Raji (cell line): Measurements from ENCODE around the gene GOLGA3.

ENCODE experiments used
- POLR2A ChIP-seq: IDR thresholded peaks from 2 replicates; pipeline ENCODE4 v1.6.1; 2011; ENCODE audit warnings: low read depth, low read length, control low read depth; ENCODE audit not compliant: insufficient read depth

Gene GOLGA3

DNA sequence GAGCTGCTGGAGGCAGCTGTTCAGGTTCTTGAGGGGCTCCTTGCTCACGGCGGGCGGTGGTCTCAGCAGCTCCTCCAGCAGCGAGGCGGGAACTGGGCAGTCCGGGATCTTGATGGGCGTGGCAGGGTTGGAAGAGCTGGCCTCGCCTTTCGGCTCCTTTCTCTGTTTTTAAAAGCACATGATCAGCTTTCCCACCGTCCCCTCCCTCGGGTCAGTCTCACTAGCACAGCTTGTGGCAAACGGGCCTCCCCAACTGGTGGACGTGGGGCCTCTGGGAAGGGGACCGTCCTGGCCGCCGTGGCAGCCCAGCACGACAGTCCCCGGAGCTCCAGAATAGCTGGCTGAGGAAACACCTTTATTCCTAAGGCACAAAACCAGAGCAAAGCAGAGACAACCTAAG lies 54.5 kb downstream of the GOLGA3 start:
- TF ChIP-seq POLR2A: no peak

DNA sequence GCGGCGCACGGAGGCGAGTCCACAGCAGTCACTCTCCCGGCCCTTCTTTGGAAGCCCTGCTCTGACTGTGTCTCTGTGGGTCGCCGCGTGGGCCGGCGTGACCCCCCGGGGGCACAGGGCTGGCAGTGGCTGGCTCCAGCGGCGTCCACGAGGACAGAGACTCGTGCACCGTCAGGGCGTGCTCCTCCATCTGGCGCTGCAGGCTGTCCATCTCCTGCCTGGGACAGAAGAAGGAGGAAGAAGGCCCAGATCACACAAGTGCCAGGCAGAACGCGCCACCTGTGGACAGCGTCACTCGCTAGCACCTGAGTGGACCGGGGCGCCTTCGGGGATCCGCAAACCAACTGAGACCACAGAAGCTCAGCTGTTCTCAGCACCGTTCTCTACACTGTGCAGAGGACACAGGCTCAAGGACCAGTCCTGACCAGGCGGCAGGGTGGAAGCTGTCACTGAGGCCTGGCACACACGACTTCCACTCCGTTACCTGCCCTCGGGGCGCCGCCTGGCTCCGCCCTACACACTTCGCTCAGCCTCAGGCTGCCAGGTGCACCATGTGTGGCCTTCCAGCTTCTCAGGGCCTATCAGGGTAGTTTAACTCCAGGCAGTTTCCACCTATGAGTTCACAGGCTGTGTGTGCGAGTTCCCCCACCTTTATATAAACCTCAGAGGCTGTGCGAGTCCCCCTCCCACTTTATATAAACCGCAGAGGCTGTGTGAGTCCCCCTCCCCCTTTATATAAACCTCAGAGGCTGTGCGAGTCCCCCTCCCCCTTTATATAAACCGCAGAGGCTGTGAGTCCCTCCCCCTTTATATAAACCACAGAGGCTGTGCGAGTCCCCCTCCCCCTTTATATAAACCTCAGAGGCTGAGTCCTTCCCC lies 55.4 kb downstream of the GOLGA3 start:
- no peak for TF ChIP-seq POLR2A

DNA sequence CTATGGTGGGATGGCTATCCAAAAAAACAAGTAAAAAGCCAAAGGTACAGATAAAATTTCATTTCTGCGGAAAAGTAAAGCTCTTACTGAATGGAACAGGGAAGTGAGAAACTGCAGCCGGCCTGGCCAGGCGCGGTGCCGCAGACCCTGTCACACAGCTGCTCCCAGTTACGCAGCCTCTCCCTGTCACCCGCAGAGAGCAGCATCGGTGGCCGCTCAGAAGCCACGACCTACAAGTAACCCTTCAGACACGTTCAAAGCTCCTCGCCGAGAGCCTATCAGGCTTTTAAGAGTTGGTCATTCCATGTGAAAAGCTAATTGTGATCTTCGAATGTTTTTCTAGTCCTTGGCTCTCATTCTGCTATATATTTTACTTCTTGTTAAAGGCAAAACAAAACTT lies 56.1 kb downstream of the GOLGA3 start:
- TF ChIP-seq POLR2A: no peak

DNA sequence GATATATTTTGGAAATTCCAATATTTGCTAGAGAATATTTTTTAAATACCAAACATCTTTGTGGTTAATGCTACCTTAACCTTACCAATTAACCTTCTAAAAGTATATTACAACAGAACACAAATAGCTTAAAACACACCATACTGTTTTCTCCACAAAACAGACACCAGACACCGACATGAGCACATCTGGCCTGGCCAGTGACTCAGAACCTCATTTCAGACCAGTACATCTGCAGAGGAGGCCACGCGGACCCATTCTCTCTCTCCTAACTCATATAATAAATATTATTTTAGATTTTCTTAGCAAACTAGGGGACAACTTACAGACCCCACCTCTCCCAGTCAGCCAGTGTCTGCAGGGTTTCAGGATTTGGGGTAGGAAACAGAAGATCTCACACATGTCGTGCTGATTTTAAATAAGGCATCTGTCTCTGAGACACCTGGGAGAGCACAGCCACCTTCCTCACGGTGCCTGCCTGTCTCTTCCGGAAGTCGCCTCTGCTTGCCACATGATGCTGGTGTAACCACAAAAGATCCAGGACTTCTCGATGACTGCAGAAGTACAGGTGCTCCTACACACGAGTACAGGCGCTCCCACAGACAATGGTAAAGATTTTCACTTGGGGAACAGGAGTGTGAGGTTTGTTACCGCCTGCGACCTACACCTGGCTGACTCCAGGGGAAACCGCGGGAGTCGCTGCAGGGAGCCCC lies 57.4 kb downstream of the GOLGA3 start:
- TF ChIP-seq POLR2A: peak; percentile 59; the same call in 1 of the 2 replicates

DNA sequence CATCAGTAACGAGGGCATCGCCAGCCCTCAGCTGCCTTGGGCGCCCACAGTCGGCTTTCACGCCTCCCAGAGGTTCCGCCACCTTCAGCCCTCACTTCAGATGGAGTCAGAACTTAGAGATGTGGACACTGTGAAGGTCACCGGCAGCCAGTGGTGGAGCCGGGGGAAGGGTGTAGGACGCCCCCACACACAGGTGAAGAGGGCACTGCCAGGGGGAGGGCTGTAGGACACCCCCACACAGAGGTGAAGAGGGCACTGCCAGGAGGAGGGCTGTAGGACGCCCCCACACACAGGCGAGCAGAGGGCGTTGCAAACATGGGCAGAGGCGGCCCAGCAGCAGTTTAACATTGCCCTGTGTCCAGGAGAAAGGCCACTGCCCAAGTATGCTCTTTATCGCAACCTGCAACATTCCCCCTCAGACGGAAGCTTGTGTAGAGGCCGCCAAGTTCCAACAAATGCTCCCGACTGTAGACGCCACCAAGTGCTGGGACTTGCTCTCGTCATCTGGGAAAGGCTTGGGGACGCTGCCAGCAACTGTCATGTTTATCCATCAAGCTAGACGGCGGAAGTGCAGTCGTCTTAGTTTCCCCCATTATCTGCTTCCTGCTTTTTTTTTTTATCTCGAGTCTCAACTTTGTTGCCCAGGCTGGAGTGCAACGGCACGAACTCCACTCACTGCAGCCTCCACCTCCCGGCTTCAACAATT lies 62.1 kb downstream of the GOLGA3 start:
- TF ChIP-seq POLR2A: no peak

DNA sequence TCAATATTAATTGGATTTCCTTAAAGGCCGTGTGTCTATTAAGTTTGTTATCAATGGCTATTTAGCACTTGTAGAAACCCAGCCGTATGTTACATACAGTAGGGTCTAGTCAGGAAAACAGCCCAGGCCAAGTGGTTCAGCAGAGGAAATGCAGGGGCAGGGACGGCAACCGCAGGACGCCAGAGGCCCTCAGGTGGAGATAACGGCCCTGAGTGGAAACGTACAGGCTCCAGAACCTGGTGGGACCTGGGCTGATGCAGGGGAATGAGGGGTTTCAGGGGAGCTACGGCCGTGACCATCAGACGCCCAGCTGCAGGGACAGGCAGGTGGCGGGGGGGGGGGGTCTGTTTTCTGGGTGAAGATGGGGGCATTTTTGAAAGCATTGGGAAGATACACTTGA lies 63.3 kb downstream of the GOLGA3 start:
- no peak for TF ChIP-seq POLR2A

DNA sequence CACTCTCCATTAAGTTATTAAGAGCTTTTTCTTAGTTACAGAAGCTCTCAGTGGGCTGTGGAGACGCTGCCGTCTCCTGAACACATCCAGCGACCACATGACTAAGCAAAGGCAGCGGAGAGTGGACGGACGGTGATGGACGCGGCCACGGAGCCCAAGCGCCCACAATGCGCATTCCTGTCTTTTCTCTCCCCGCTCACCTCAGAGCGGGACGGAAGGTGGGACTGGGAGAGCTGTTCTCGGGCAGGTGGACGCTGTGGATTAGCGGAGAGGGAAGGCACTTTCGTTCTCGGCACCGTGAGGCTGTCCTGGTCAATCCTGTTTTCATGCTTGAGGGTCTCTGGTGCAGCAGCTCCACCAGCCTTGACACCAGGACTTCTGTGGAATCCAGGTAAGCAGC lies 64.4 kb downstream of the GOLGA3 start:
- no peak for TF ChIP-seq POLR2A

DNA sequence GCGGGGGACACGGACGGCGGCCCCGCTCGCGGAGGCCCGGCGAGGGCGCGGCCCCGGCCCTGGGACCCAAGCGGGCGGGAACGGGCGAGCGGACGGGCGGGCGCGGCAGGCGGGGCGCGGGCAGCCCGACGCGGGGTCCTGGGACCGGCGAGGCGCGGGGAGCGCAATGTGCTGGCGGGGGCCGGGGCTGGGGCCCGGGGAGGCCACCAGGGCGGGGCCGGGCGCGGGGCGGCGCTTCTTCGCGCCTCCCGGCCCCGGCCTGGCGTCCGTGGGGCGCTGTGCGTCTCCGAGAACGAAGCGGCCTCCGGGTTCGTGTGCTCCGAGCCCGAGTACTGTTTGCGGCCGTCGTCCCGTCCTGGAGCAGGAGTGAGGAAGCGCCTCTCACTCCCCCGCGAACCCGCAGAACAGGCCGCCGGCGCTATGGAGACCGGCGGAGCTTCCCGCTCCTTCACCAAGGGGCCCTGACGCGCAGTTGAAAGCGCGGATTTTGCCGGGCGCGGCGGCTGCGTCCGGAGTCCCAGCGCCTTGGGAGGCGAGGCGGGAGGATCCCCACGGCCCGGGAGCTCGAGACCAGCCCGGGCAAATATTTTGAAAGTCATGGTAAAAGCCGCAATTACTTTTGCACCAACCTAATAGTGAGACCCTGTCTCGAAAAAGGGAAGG lies 66.6 kb downstream of the GOLGA3 start:
- peak; percentile 88 for TF ChIP-seq POLR2A

DNA sequence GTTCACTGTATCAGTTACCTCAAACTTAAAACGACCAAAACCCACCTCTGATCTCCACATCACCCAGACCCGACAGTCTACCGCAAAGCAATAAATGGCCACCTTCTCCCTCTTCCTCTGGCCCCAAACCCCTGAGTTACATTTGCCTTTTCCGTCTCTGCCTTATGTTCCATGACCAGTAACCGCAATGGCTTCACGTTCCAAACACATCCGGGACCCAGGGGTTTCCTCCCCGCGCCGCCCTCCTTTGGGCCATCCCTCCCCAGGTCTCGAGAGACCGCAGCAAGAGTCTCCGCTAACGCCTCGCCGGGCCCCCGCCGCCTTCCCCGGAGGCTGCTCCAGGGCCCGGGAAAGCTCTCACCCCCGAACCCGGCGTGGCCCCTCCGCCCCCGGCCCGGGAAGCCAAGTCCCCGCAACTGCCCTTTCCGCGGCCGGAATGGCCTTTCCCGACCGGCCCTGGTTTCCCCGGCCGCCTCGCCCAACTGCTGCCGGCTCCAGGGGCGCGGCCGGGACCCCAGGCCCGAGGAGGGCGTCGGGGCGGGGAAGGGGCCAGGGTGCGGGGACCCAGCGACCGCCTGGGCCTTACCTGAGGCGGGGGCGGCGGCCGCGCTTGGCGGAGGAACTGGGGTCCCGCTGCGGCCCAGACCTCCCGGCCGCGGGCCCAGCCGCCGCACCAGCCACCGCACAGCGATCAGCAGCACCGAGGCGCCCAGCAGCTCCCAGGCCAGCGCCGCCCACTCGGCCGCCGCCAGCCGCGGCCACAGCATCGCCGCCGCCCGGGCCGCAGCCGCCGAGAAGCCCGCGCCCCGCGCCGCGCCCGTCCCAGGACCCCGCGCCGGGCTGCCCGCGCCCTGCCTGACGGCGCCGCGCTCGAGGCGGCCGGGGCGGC lies 67.4 kb downstream of the GOLGA3 start, which contains the start of gene ANKLE2:
Gene ANKLE2 (minus strand): TSS at position 801 of the 889 bp plus-strand sequence. CDS start 34 bp downstream, at position 767.
- peak; percentile 34; the same call in 1 of the 2 replicates for TF ChIP-seq POLR2A

DNA sequence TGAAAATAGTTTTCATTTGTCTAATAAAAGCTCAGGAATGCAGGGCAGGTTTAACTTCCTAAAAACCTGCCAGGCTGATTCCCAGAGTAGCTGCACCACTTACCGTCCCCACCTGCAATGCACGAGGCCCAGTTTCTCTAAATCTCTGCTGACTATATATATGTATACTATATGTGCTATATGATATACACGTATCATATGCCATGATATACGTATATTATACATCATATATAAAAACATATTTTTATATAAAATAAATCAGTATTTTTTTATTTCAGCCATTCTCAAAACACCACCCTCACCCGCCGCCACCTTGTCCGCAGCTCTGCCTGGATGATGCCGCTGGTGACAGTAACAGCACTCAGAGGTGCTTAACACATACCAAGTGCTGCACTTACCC lies 69.3 kb downstream of the GOLGA3 start:
- no peak for TF ChIP-seq POLR2A

DNA sequence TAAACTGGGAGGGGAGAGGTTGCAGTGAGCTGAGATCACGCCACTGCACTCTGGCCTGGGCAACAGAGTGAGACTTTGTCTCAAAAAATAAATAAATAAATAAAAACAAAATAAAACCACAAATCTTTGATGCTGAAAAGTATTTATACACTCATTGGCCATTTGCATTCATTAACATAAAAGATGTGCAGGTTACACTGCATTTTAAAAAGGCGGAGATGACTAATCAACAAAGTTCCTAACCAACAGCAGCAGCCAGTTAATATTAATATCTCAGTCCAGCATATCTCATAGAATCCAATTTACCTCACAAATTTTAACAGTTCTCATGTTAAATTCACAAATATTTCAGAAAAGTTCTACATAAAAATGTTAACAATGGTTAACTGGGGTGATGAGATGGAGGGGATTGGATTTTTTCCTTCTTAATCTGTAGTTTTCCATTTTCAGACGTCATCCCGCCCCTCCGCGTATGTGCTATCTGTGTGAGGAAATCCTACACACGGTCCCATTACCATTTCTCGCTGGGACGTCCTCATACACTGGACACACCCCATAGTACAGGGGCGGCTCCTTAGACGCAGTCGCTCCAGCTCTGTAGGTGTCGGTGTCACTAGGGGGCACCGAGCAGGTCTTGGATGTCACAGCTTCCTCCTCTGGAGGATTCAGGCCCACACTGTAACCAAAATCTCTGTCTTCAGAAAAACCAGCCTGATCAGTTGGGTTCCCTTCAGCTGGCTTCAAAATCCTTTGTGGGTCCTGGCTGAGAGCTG lies 74.3 kb downstream of the GOLGA3 start:
- TF ChIP-seq POLR2A: no peak

DNA sequence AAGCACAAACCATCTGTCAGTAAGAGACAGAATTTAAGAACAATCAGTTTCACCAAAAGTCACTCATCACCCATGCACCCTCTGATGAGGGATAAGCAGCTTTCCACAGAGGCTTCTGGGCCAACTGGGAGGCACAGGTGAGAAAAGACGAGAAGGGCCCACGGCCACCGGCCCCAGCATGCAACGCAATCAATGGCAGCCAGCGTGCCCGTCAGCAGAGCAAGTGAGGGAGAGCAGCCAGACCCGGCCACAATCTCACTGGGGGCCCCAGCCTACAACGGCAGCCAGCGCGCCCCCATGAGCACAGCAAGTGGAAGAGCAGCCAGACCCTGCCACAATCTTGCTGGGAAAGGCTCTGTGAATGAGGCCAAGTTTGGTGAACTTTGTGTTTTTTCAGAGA lies 80.3 kb downstream of the GOLGA3 start:
- no peak for TF ChIP-seq POLR2A

DNA sequence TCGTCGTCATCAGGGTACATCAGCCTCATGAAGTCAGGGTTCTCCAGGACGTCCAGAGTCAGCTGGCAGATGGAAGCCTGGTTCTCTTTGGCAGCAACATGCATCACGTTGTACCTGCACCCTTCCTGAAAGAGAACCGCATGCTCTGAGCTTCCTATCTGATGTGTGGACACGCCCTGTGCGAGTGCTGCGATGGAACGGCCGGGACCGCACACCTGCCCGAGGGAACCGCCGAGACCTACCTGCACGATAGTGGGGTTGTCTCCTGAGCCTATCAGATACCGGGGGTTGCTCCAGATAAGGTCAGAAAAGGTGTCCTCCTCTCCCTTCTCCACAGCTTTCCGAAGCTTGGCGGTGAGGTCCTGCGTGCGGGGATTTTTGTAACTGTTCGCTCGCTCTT lies 80.8 kb downstream of the GOLGA3 start:
- TF ChIP-seq POLR2A: no peak

DNA sequence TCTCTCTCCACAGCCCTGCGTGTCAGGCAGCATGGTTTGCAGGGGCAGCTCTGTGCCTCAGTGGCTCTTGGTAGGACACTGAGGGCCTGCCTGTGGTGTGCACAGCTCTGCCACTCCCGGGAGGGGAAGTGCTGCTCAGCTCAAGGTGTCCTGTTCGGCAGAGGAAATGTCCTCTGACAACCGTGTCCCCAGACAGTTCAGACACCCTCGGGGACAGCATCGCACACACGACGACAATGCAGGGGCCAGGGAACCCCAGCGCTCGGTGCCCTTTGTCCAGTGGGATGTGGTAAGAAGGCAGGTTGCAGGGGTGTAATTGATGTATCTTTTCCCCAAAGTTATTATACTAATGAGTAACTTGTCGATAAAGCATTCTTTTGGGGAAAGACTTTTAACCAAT lies 81.3 kb downstream of the GOLGA3 start:
- no peak for TF ChIP-seq POLR2A

DNA sequence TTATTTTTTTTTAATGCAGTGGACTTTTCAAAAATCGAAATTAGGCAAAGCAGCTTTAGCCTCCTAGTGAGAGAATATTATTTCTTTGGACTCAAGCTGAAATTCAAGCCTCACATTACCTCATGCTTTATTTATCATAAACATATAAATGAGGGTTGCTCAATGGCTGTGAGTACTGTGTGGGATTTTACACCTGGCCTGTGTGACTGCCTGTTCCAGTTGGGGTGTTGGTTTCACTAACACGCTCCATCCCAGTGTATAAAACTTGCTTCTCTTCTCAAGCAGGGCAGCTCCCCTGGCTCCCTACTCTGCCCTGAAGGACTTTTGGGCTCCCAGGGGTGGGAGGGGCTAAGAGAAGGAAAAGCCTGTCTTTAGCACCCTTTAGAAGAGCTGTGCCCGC lies 82.1 kb downstream of the GOLGA3 start:
- TF ChIP-seq POLR2A: no peak
